IMR-90 (cell line): ENCODE measurements around the gene MGAT3. TPM values are rescaled to one million over a fixed set of nuclear protein-coding genes. Genes with fewer than 3 reads are reported as not detected.

Experiments used
- ATAC-seq: fragments of 200-7000 bp; cut with Tn5 transposase; 2 replicates; pipeline ENCODE4 v1.9.1; 2020; ENCODE audit warnings: low read depth, mild to moderate bottlenecking, moderate library complexity
- BruUV-seq: library from RNA; stranded (reverse); fragments of 400-500 nt; replicated peaks from 2 replicates; lab custom pipeline; 2021; lab: Mats Ljungman, UMichigan
- CTCF ChIA-PET: fragments of 300-600 bp; formaldehyde crosslinking; extraction: SDS; loops from one replicate; lab custom pipeline; 2021; ENCODE audit warnings: antibody characterized with exemption; lab: Yijun Ruan, JAX
- POLR2A ChIA-PET: fragments of 300-600 bp; sonication (Branson Sonifier 250); formaldehyde crosslinking; loops from one replicate; lab custom pipeline; 2022; ENCODE audit warnings: antibody characterized with exemption; ENCODE audit not compliant: unreplicated experiment; lab: Charles Lee
- DNase-seq: peaks from one replicate; pipeline ENCODE4 v3.0.0; 2013
- H2AFZ ChIP-seq: replicated peaks from 2 replicates; pipeline ENCODE3; 2013; ENCODE audit warnings: low read length, mild to moderate bottlenecking; ENCODE audit not compliant: poor library complexity
- H2AK5ac ChIP-seq: 2 replicates; pipeline ENCODE4 v1.6.1; 2013; ENCODE audit warnings: low read depth, low read length, inconsistent platforms
- H2AK9ac ChIP-seq: replicated peaks from 2 replicates; pipeline ENCODE3; 2013; ENCODE audit warnings: mild to moderate bottlenecking, low read depth, low read length, moderate library complexity; ENCODE audit not compliant: poor library complexity
- H2BK120ac ChIP-seq: 2 replicates; pipeline ENCODE4 v1.6.1; 2013; ENCODE audit warnings: low read depth, low read length, inconsistent platforms
- H2BK15ac ChIP-seq: 3 replicates; pipeline ENCODE4 v1.6.1; 2013; ENCODE audit warnings: low read depth, low read length, inconsistent platforms
- H2BK20ac ChIP-seq: 2 replicates; pipeline ENCODE4 v1.6.1; 2013; ENCODE audit warnings: low read depth, mild to moderate bottlenecking, inconsistent platforms, low read length, moderate library complexity
- H2BK5ac ChIP-seq: 2 replicates; pipeline ENCODE4 v1.6.1; 2013; ENCODE audit warnings: mild to moderate bottlenecking, low read depth, low read length, inconsistent platforms; ENCODE audit not compliant: poor library complexity, severe bottlenecking
- H3K14ac ChIP-seq: replicated peaks from 2 replicates; pipeline ENCODE4 v1.6.1; 2013; ENCODE audit warnings: low read depth, low read length, inconsistent platforms
- H3K18ac ChIP-seq: 2 replicates; pipeline ENCODE4 v1.6.1; 2013; ENCODE audit warnings: low read depth, low read length, control low read depth
- H3K23ac ChIP-seq: 2 replicates; pipeline ENCODE4 v1.6.1; 2013; ENCODE audit warnings: low read depth, low read length, inconsistent platforms
- H3K27ac ChIP-seq: 2 replicates; pipeline ENCODE4 v1.5.1; 2013; ENCODE audit warnings: mild to moderate bottlenecking, control low read depth, low read length; ENCODE audit not compliant: insufficient read depth
- H3K27me3 ChIP-seq: 2 replicates; pipeline ENCODE4 v1.6.1; 2013; ENCODE audit warnings: low read length; ENCODE audit not compliant: control insufficient read depth, insufficient read depth
- H3K36me3 ChIP-seq: 2 replicates; pipeline ENCODE4 v1.6.1; 2013; ENCODE audit warnings: low read length, mixed read lengths; ENCODE audit not compliant: control insufficient read depth, insufficient read depth
- H3K4ac ChIP-seq: 2 replicates; pipeline ENCODE4 v1.6.1; 2013; ENCODE audit warnings: low read depth, low read length, inconsistent platforms
- H3K4me1 ChIP-seq: 2 replicates; pipeline ENCODE4 v1.6.1; 2013; ENCODE audit warnings: low read length, mixed read lengths; ENCODE audit not compliant: control insufficient read depth, insufficient read depth
- H3K4me2 ChIP-seq: 2 replicates; pipeline ENCODE4 v1.6.1; 2013; ENCODE audit warnings: low read depth, mild to moderate bottlenecking, control low read depth, low read length, moderate library complexity
- H3K4me3 ChIP-seq: 2 replicates; pipeline ENCODE4 v1.5.1; 2013; ENCODE audit warnings: low read depth, mild to moderate bottlenecking, control low read depth, low read length, moderate library complexity; ENCODE audit not compliant: insufficient read depth
- H3K56ac ChIP-seq: 2 replicates; pipeline ENCODE4 v1.6.1; 2013; ENCODE audit warnings: low read length, inconsistent platforms; ENCODE audit not compliant: insufficient read depth; ENCODE audit errors: extremely low read depth
- H3K79me1 ChIP-seq, 2 experiments: 2 replicates each; pipeline ENCODE4 v1.6.1; 2013; ENCODE audit warnings: low read length in 2 of 2, inconsistent platforms in 1 of 2, low read depth in 1 of 2
- H3K9ac ChIP-seq: 2 replicates; pipeline ENCODE4 v1.6.1; 2013; ENCODE audit warnings: low read depth, low read length, control low read depth
- H3K9me1 ChIP-seq: 2 replicates; pipeline ENCODE4 v1.6.1; 2013; ENCODE audit warnings: low read length, inconsistent platforms; ENCODE audit not compliant: insufficient read depth
- H3K9me3 ChIP-seq: 2 replicates; pipeline ENCODE4 v1.6.1; 2013; ENCODE audit warnings: low read length; ENCODE audit not compliant: control insufficient read depth, insufficient read depth
- H4K20me1 ChIP-seq: 2 replicates; pipeline ENCODE4 v1.6.1; 2013; ENCODE audit warnings: low read length, inconsistent platforms; ENCODE audit not compliant: insufficient read depth
- H4K5ac ChIP-seq: 2 replicates; pipeline ENCODE4 v1.6.1; 2013; ENCODE audit warnings: mild to moderate bottlenecking, low read depth, low read length, control low read depth
- H4K8ac ChIP-seq, 2 experiments: 2 replicates each; pipeline ENCODE4 v1.6.1; 2013; ENCODE audit warnings: low read depth in 2 of 2, low read length in 2 of 2, control low read depth in 1 of 2, inconsistent platforms in 1 of 2
- H4K91ac ChIP-seq: 2 replicates; pipeline ENCODE4 v1.6.1; 2013; ENCODE audit warnings: low read depth, low read length, inconsistent platforms; ENCODE audit not compliant: insufficient read depth
- BHLHE40 ChIP-seq: fragments of 150-350 bp; IDR thresholded peaks from 2 replicates; pipeline ENCODE4 v1.6.1; 2016; ENCODE audit warnings: mild to moderate bottlenecking, low read depth, low read length
- CEBPB ChIP-seq: IDR thresholded peaks from 2 replicates; pipeline ENCODE4 v1.6.1; 2012; ENCODE audit warnings: low read depth, low read length, improper control_type of control experiment
- CHD1 ChIP-seq: IDR thresholded peaks from 2 replicates; pipeline ENCODE4 v1.6.1; 2012; ENCODE audit warnings: low read depth, low read length, improper control_type of control experiment
- CTCF ChIP-seq: conservative IDR thresholded peaks from 2 replicates; pipeline ENCODE4 v1.5.1; 2012; ENCODE audit warnings: mild to moderate bottlenecking, low read depth, low read length, improper control_type of control experiment
- FOS ChIP-seq: fragments of 150-350 bp; IDR thresholded peaks from 2 replicates; pipeline ENCODE4 v1.6.1; 2016; ENCODE audit warnings: low read depth, low read length
- MAFK ChIP-seq: IDR thresholded peaks from 2 replicates; pipeline ENCODE4 v1.6.1; 2012; ENCODE audit warnings: low read depth, low read length, improper control_type of control experiment
- MAZ ChIP-seq: IDR thresholded peaks from 2 replicates; pipeline ENCODE4 v1.6.1; 2012; ENCODE audit warnings: low read depth, mild to moderate bottlenecking, low read length, improper control_type of control experiment, moderate library complexity, borderline replicate concordance
- MXI1 ChIP-seq: IDR thresholded peaks from 2 replicates; pipeline ENCODE4 v1.6.1; 2012; ENCODE audit warnings: low read depth, mild to moderate bottlenecking, low read length, moderate library complexity, borderline replicate concordance
- NFE2L2 ChIP-seq: fragments of 150-350 bp; IDR thresholded peaks from 2 replicates; pipeline ENCODE4 v1.6.1; 2016; ENCODE audit warnings: low read depth, mild to moderate bottlenecking, low read length
- POLR2A ChIP-seq: IDR thresholded peaks from 2 replicates; pipeline ENCODE4 v1.6.1; 2012; ENCODE audit warnings: mild to moderate bottlenecking, low read depth, low read length
- RAD21 ChIP-seq: IDR thresholded peaks from 2 replicates; pipeline ENCODE4 v1.6.1; 2012; ENCODE audit warnings: low read length, improper control_type of control experiment
- RCOR1 ChIP-seq: IDR thresholded peaks from 2 replicates; pipeline ENCODE4 v1.6.1; 2012; ENCODE audit warnings: mild to moderate bottlenecking, low read length, improper control_type of control experiment; ENCODE audit not compliant: insufficient replicate concordance
- RFX5 ChIP-seq: IDR thresholded peaks from 2 replicates; pipeline ENCODE4 v1.8.0; 2012; ENCODE audit warnings: low read depth, mild to moderate bottlenecking, low read length, moderate library complexity
- SMC3 ChIP-seq: fragments of 150-350 bp; IDR thresholded peaks from 2 replicates; pipeline ENCODE4 v1.6.1; 2016; ENCODE audit warnings: low read depth, mild to moderate bottlenecking, antibody characterized with exemption, low read length, moderate library complexity
- USF2 ChIP-seq: fragments of 150-350 bp; IDR thresholded peaks from 2 replicates; pipeline ENCODE4 v1.6.1; 2017; ENCODE audit warnings: mild to moderate bottlenecking, antibody characterized with exemption, low read length, low read depth
- WGBS, 2 experiments: methylation state at CpG; one replicate each; pipeline versions ENCODE4 v1.1.5 to v1.1.7; 2013; ENCODE audit warnings: missing lambda C conversion rate in 2 of 2; ENCODE audit not compliant: insufficient read length in 1 of 2; ENCODE audit errors: extremely low coverage in 2 of 2; 5-methylcytosine and 5-hydroxymethylcytosine counted together
- dilution Hi-C: fragments of 300-500 bp; cut with HindIII; formaldehyde crosslinking; loops from one replicate; pipeline ENCODE4 v1.14.3; 2018; ENCODE audit warnings: low sequenced_read_pairs; ENCODE audit not compliant: unreplicated experiment
- in situ Hi-C: fragments of 300-500 bp; cut with MboI; formaldehyde crosslinking; loops from 3 replicates; pipeline ENCODE4 v1.14.3; 2019; ENCODE audit warnings: low sequenced_read_pairs, inconsistent platforms, mixed read lengths
- intact Hi-C: fragments of 100-400 bp; cut with micrococcal nuclease; formaldehyde crosslinking; loops from 2 replicates; pipeline ENCODE4 v1.10.0; 2022
- polyA plus RNA-seq, 3 experiments: library from polyadenylated mRNA; depleted of rRNA; stranded (reverse); fragments of >200 nt; gene quantifications; 2 replicates each; pipeline ENCODE4 v1.2.3, GENCODE V29; 2012; ENCODE audit warnings: low replicate concordance in 1 of 3
- total RNA-seq: library from RNA; depleted of rRNA; stranded (reverse); fragments of >200 nt; gene quantifications from 2 replicates; pipeline ENCODE4 v1.2.3, GENCODE V29; 2012
- TF ChIP-seq, protein P1 (sequence below): fragments of 150-350 bp; IDR thresholded peaks from 2 replicates; pipeline ENCODE4 v1.6.1; 2016; ENCODE audit warnings: low read depth, mild to moderate bottlenecking, low read length, moderate library complexity, borderline replicate concordance

MGAT3 gene
- total and polyA plus RNA-seq, 2 of the 4 experiments (the other 2 are of a cell fraction), result 0.36 to 1.1 TPM

- Histone ChIP-seq H3K14ac (no peak overlapping the region), H3K9me3 (no peaks in the 10 kb centered on the region), H3K36me3 (peaks cover 61% of the 10 kb centered on the region), H2BK20ac (no peak overlapping the region), H2AK9ac (no peak overlapping the region), H2AK5ac (no peak overlapping the region), H2AFZ (no peak overlapping the region), H3K56ac (no peak overlapping the region), H3K4ac (no peak overlapping the region), H4K20me1 (peaks cover 31% of the 10 kb centered on the region), H3K4me3 (no peak overlapping the region), H3K9ac (no peak overlapping the region), H2BK5ac (no peak overlapping the region), H3K27ac (no peak overlapping the region), H3K18ac (no peak overlapping the region), H3K4me2 (no peak overlapping the region), H4K91ac (no peak overlapping the region), H2BK15ac (no peak overlapping the region), H4K5ac (no peak overlapping the region), H3K27me3 (no peaks in the 10 kb centered on the region), H2BK120ac (no peak overlapping the region), H3K4me1 (0 out of 2 replicates have a peak, but pooled peaks cover 2% of the 10 kb centered on the region), H3K9me1 (no peaks in the 10 kb centered on the region), H3K23ac (no peak overlapping the region), H3K79me1 (peaks cover 42 to 65% of the 10 kb centered on the region in 2 experiments), H4K8ac (no peak overlapping the region)
- no peak for ATAC-seq
- no CpG with 5 or more reads among the region's 4 CpGs for WGBS, 2 experiments
- dilution Hi-C loops, result no loop called here
- POLR2A ChIA-PET, result no interaction called here
- intact Hi-C loops, result no loop called here
- DNase-seq, result no peak
- in situ Hi-C loops, result no loop called here
- CTCF ChIA-PET, result no interaction called here
- no peak for TF ChIP-seq POLR2A
- no peak for TF ChIP-seq CTCF
- TF ChIP-seq RFX5, result no peak
- no peak for TF ChIP-seq SMC3
- TF ChIP-seq NFE2L2, result no peak
- no peak for TF ChIP-seq USF2
- TF ChIP-seq CEBPB, result no peak
- no peak for TF ChIP-seq CHD1
- TF ChIP-seq FOS, result no peak
- TF ChIP-seq MAFK, result no peak
- no peak for TF ChIP-seq RAD21
- TF ChIP-seq, protein P1, sequence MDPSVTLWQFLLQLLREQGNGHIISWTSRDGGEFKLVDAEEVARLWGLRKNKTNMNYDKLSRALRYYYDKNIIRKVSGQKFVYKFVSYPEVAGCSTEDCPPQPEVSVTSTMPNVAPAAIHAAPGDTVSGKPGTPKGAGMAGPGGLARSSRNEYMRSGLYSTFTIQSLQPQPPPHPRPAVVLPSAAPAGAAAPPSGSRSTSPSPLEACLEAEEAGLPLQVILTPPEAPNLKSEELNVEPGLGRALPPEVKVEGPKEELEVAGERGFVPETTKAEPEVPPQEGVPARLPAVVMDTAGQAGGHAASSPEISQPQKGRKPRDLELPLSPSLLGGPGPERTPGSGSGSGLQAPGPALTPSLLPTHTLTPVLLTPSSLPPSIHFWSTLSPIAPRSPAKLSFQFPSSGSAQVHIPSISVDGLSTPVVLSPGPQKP, result no peak
- no peak for TF ChIP-seq RCOR1
- TF ChIP-seq BHLHE40, result no peak
- TF ChIP-seq MAZ, result no peak
- TF ChIP-seq MXI1, result no peak
- BruUV-seq, result no TSS peak
These were observed 51.6 kb downstream of the MGAT3 start for GRCh38 chr22:39508393-39508792.
